Measurements from ENCODE around the gene TMIGD1. TPM values are rescaled to one million over a fixed set of nuclear protein-coding genes. Genes with fewer than 3 reads are reported as not detected.

Gene TMIGD1
- total and polyA plus RNA-seq, 10 of the 15 experiments (the other 5 are each of a cell fraction or from before 2014, with no cell fraction given) = not detected

- H3K27ac ChIP-seq (ENCODE audit: control insufficient read depth, insufficient read depth) = no peak overlapping the region
- H3K9me3 ChIP-seq (replicated peaks; ENCODE audit: control insufficient read depth, insufficient read depth, low read length) = no peaks in the 10 kb centered on the region
- in situ Hi-C loops (cut with MboI) = no loop called here
- ChIA-PET CTCF (interaction anchor here (1.2 to 2.1 kb wide), 2 partner anchors 18 to 28 kb away, joined by 4 to 5 read pairs; no protein-coding TSS in a partner anchor), SMC1A (ENCODE audit: uncharacterized antibody, unreplicated experiment) (interaction anchor here (1.6 to 2.7 kb wide), 2 partner anchors 11 to 17 kb away, joined by 3 to 11 read pairs; partner anchors contain the start of gene BLMH), POLR2A (interaction anchor here (0.6 to 0.7 kb wide), 2 partner anchors 38 to 575 kb away, joined by 3 to 5 read pairs; no protein-coding TSS in a partner anchor), RAD21 (ENCODE audit: unreplicated experiment) (interaction anchor here (0.7 kb wide), 1 partner anchor 17 kb away, joined by 3 read pairs; the partner anchor contains the start of gene BLMH)
- no peak overlapping the region for H3K9ac ChIP-seq (ENCODE audit: control insufficient read depth, insufficient read depth, low read length)
- H2AFZ ChIP-seq (ENCODE audit: control insufficient read depth, low read depth, low read length) = no peak overlapping the region
- no TSS peak for BruUV-seq (replicated peaks)
- H3K36me3 ChIP-seq (ENCODE audit: control insufficient read depth in 2 of 2, insufficient read depth in 2 of 2, low read length in 1 of 2) = no peaks in the 10 kb centered on the region
- no peaks in the 10 kb centered on the region for H3K79me2 ChIP-seq (ENCODE audit: control insufficient read depth, insufficient read depth, low read length)
- ATAC-seq (no peak), FAIRE-seq (no peak), DNase-seq (ENCODE audit: low read depth, low spot score) (no peak)
- intact Hi-C loops (cut with micrococcal nuclease; ENCODE audit: unreplicated experiment) = no loop called here
- TF ChIP-seq SMC3 (IDR thresholded peaks at IDR 0.05; ENCODE audit: borderline replicate concordance, low read length) = no peak
- no peak for TF ChIP-seq MXI1 (IDR thresholded peaks at IDR 0.05; ENCODE audit: low read depth, low read length)
- TF ChIP-seq MTA2 (IDR thresholded peaks at IDR 0.05; ENCODE audit: low read depth) = no peak
- TF ChIP-seq DPF2 (IDR thresholded peaks at IDR 0.05) = no peak
- TF ChIP-seq RUNX3 (IDR thresholded peaks at IDR 0.05; ENCODE audit: low read length) = no peak
- TF ChIP-seq ETV6 (conservative IDR thresholded peaks at IDR 0.05 in 1 of 2, IDR thresholded peaks at IDR 0.05 in 1 of 2; ENCODE audit: borderline replicate concordance in 1 of 2, low read depth in 1 of 2) = no peak
- no peak for TF ChIP-seq PML (IDR thresholded peaks at IDR 0.05; ENCODE audit: low read length)
- no peak for TF ChIP-seq SUZ12 (IDR thresholded peaks at IDR 0.05; ENCODE audit: unreplicated experiment)
- no peak for TF ChIP-seq SMAD5 (IDR thresholded peaks at IDR 0.05; ENCODE audit: low read depth)
- no peak for TF ChIP-seq TARDBP (IDR thresholded peaks at IDR 0.05; ENCODE audit: borderline replicate concordance)
- no peaks in the 10 kb centered on the region for H3K27me3 ChIP-seq (replicated peaks in 1 of 2; ENCODE audit: control insufficient read depth in 2 of 2, insufficient read depth in 2 of 2, low read length in 1 of 2)
- no peak overlapping the region for H3K4me3 ChIP-seq
- WGBS (ENCODE audit: insufficient coverage, insufficient replicate concordance, low lambda C conversion rate, missing lambda C conversion rate) = 22% methylated on average over 2 of the region's 2 CpGs
- no peaks in the 10 kb centered on the region for H3K4me1 ChIP-seq (ENCODE audit: control insufficient read depth, insufficient read depth, low read length)
- H4K20me1 ChIP-seq (ENCODE audit: control insufficient read depth, insufficient read depth) = no peaks in the 10 kb centered on the region
- no peak overlapping the region for H3K4me2 ChIP-seq (ENCODE audit: control insufficient read depth, insufficient read depth)
Observed at GRCh38 chr17:30308406-30308805, 25.5 kb downstream of the TMIGD1 start.

Data from GM12878 (cell line).